Osteocyte (in vitro differentiated cells): ENCODE measurements around the gene AAK1. TPM values are rescaled to one million over a fixed set of nuclear protein-coding genes. Genes with fewer than 3 reads are reported as not detected.

Experiments
- DNase-seq: peaks from one replicate; pipeline ENCODE4 v3.0.0; 2021; ENCODE audit warnings: mixed read lengths; ENCODE audit not compliant: unreplicated experiment; ENCODE audit errors: extremely low spot score
- H3K27ac Mint-ChIP-seq: one replicate; pipeline ENCODE4 v1.8.0; 2021; ENCODE audit warnings: mild to moderate bottlenecking, mixed read lengths; ENCODE audit not compliant: unreplicated experiment
- H3K27me3 Mint-ChIP-seq: one replicate; pipeline ENCODE4 v1.8.0; 2021; ENCODE audit warnings: mixed read lengths; ENCODE audit not compliant: unreplicated experiment
- H3K36me3 Mint-ChIP-seq: one replicate; pipeline ENCODE4 v1.8.0; 2021; ENCODE audit warnings: mixed read lengths; ENCODE audit not compliant: unreplicated experiment
- H3K4me1 Mint-ChIP-seq: one replicate; pipeline ENCODE4 v1.8.0; 2021; ENCODE audit warnings: mixed read lengths; ENCODE audit not compliant: unreplicated experiment
- H3K4me3 Mint-ChIP-seq: one replicate; pipeline ENCODE4 v1.8.0; 2021; ENCODE audit warnings: mild to moderate bottlenecking, moderate library complexity, mixed read lengths; ENCODE audit not compliant: unreplicated experiment
- H3K9me3 Mint-ChIP-seq: one replicate; pipeline ENCODE4 v1.8.0; 2021; ENCODE audit warnings: mixed read lengths; ENCODE audit not compliant: unreplicated experiment
- CTCF ChIP-seq: fragments of 200-600 bp; sonication (generic); IDR thresholded peaks from 2 replicates; pipeline ENCODE4 v1.5.0; 2021; ENCODE audit warnings: antibody characterized with exemption, mild to moderate bottlenecking, moderate library complexity
- total RNA-seq: library from RNA; stranded (reverse); gene quantifications from 2 replicates; pipeline ENCODE4 v1.2.1, GENCODE V29; 2021

Gene AAK1
- total RNA-seq, 1 donor from 2014 or later = 66.0 TPM

GRCh38 chr2:69545477-69545932 is 98.0 kb downstream of the AAK1 start:
- Mint-ChIP-seq H3K27me3 (no peaks in the 10 kb centered on the region), H3K4me1 (peaks cover 20% of the 10 kb centered on the region), H3K27ac (no peak overlapping the region), H3K36me3 (peaks cover 25% of the 10 kb centered on the region), H3K4me3 (no peak overlapping the region), H3K9me3 (peaks cover 11% of the 10 kb centered on the region)
- DNase-seq = no peak
- TF ChIP-seq CTCF = no peak

GRCh38 chr2:69544951-69545350 is 98.6 kb downstream of the AAK1 start:
- no peak overlapping the region for H3K27ac Mint-ChIP-seq
- H3K9me3 Mint-ChIP-seq = peaks cover 11% of the 10 kb centered on the region
- H3K4me1 Mint-ChIP-seq = peaks cover 19% of the 10 kb centered on the region
- TF ChIP-seq CTCF = no peak
- H3K4me3 Mint-ChIP-seq = no peak overlapping the region
- peaks cover 27% of the 10 kb centered on the region for H3K36me3 Mint-ChIP-seq
- no peak for DNase-seq
- no peaks in the 10 kb centered on the region for H3K27me3 Mint-ChIP-seq

GRCh38 chr2:69539549-69539908 is 104.0 kb downstream of the AAK1 start:
- H3K36me3 Mint-ChIP-seq = peaks cover 40% of the 10 kb centered on the region
- H3K4me3 Mint-ChIP-seq = no peak overlapping the region
- no peak for TF ChIP-seq CTCF

GRCh38 chr2:69538872-69539548 is 104.5 kb downstream of the AAK1 start:
- Mint-ChIP-seq H3K27ac (no peak overlapping the region), H3K9me3 (peaks cover 5% of the 10 kb centered on the region), H3K36me3 (peaks cover 38% of the 10 kb centered on the region), H3K27me3 (no peaks in the 10 kb centered on the region), H3K4me1 (no peaks in the 10 kb centered on the region), H3K4me3 (no peak overlapping the region)
- no peak for TF ChIP-seq CTCF
- DNase-seq = no peak

More at GRCh38 chr2:69539549-69539908, 104.0 kb downstream of the AAK1 start:
- no peaks in the 10 kb centered on the region for H3K27me3 Mint-ChIP-seq
- H3K9me3 Mint-ChIP-seq = peaks cover 5% of the 10 kb centered on the region
- DNase-seq = no peak
- no peaks in the 10 kb centered on the region for H3K4me1 Mint-ChIP-seq
- no peak overlapping the region for H3K27ac Mint-ChIP-seq

GRCh38 chr2:69538249-69538648 is 105.3 kb downstream of the AAK1 start:
- peaks cover 44% of the 10 kb centered on the region for H3K36me3 Mint-ChIP-seq
- no peak overlapping the region for H3K27ac Mint-ChIP-seq
- no peak for TF ChIP-seq CTCF
- no peaks in the 10 kb centered on the region for H3K27me3 Mint-ChIP-seq
- peaks cover 5% of the 10 kb centered on the region for H3K9me3 Mint-ChIP-seq
- H3K4me1 Mint-ChIP-seq = no peaks in the 10 kb centered on the region
- H3K4me3 Mint-ChIP-seq = no peak overlapping the region
- DNase-seq = no peak
